Spleen (tissue), 7 donors: ENCODE data around the gene FAN1.

Experiments
- CTCF ChIP-seq, 11 experiments: fragments of 200-600 bp in 7 of 11; fragments of 450-650 bp in 4 of 11; sonication (generic) in 4 of 11; IDR thresholded peaks in 8 of 11; conservative IDR thresholded peaks in 3 of 11; 1 replicate in 7 of 11; 2 replicates in 4 of 11; pipeline versions ENCODE4 v1.4.0 to v1.8.0; 2016 to 2021; ENCODE audit warnings: antibody characterized with exemption in 11 of 11, inconsistent platforms in 4 of 11, mild to moderate bottlenecking in 1 of 11
- POLR2A ChIP-seq, 3 donors: fragments of 450-650 bp; IDR thresholded peaks; one replicate each; pipeline ENCODE4 v1.5.1; 2017; ENCODE audit warnings: antibody characterized with exemption in 3 of 3, mild to moderate bottlenecking in 1 of 3
- POLR2AphosphoS5 ChIP-seq, 3 donors: sonication (generic); formaldehyde crosslinking; IDR thresholded peaks; one replicate each; pipeline ENCODE4 v1.5.1; 2017; ENCODE audit warnings: antibody characterized with exemption in 3 of 3
- donor health status: DM: no; HTN: no; CAD: no; lungs with moderate emphysema.
- donor health status: DM: no; HTN: no; CAD: no.
- donor health status: DM: no; HTN: no; CAD: no.

GRCh38 chr15:30963681-30964080 lies 60.0 kb downstream of the FAN1 start:
- TF ChIP-seq CTCF (IDR thresholded peaks at IDR 0.05 in 8 of 11, conservative IDR thresholded peaks at IDR 0.05 in 3 of 11) (no peak), POLR2AphosphoS5 (IDR thresholded peaks at IDR 0.05) (no peak), POLR2A (IDR thresholded peaks at IDR 0.05) (no peak)
